HG02981 (cell line): ENCODE results near the gene IFI27L1.

Source experiments
- ATAC-seq: cut with Tn5 transposase; IDR thresholded peaks from one replicate; pipeline ENCODE4 v1.9.1; 2021; ENCODE audit warnings: mild to moderate bottlenecking, moderate library complexity; ENCODE audit not compliant: unreplicated experiment

Gene IFI27L1

GRCh38 chr14:94113490-94113889 lies 32.4 kb downstream of the IFI27L1 start:
- ATAC-seq = no peak

GRCh38 chr14:94113908-94114588 lies 32.9 kb downstream of the IFI27L1 start:
- ATAC-seq = no peak

- ATAC-seq = no peak
Measured at GRCh38 chr14:94114589-94115057, 33.5 kb downstream of the IFI27L1 start.

GRCh38 chr14:94115058-94115591 lies 34.0 kb downstream of the IFI27L1 start:
- no peak for ATAC-seq

GRCh38 chr14:94115631-94116030 lies 34.5 kb downstream of the IFI27L1 start:
- ATAC-seq = no peak

- no peak for ATAC-seq
Measured at GRCh38 chr14:94116701-94117100, 35.6 kb downstream of the IFI27L1 start.

- ATAC-seq = no peak
Measured at GRCh38 chr14:94117856-94118255, 36.7 kb downstream of the IFI27L1 start.

GRCh38 chr14:94119071-94119470 lies 38.0 kb downstream of the IFI27L1 start:
- ATAC-seq = no peak

GRCh38 chr14:94120667-94121340 lies 39.7 kb downstream of the IFI27L1 start:
- ATAC-seq = no peak

- ATAC-seq = no peak
Measured at GRCh38 chr14:94121485-94121884, 40.4 kb downstream of the IFI27L1 start.

- ATAC-seq = no peak
Measured at GRCh38 chr14:94122438-94122837, 41.3 kb downstream of the IFI27L1 start.

- no peak for ATAC-seq
Measured at GRCh38 chr14:94123296-94123695, 42.2 kb downstream of the IFI27L1 start.

- ATAC-seq = no peak
Measured at GRCh38 chr14:94123868-94124267, 42.8 kb downstream of the IFI27L1 start.

- no peak for ATAC-seq
Measured at GRCh38 chr14:94124582-94125377, 43.7 kb downstream of the IFI27L1 start.

GRCh38 chr14:94125659-94126418 lies 44.7 kb downstream of the IFI27L1 start:
- no peak for ATAC-seq

GRCh38 chr14:94126419-94126677 lies 45.2 kb downstream of the IFI27L1 start:
- no peak for ATAC-seq

GRCh38 chr14:94126800-94127199 lies 45.7 kb downstream of the IFI27L1 start:
- no peak for ATAC-seq

- no peak for ATAC-seq
Measured at GRCh38 chr14:94127330-94127729, 46.2 kb downstream of the IFI27L1 start.

GRCh38 chr14:94128216-94128839 lies 47.2 kb downstream of the IFI27L1 start:
- no peak for ATAC-seq

GRCh38 chr14:94129111-94129757 lies 48.1 kb downstream of the IFI27L1 start, which contains the start of gene IFI27L2:
Gene IFI27L2, minus strand, starts transcription at chr14:94129604. Its CDS starts 40 bp downstream, at chr14:94129564.
- ATAC-seq = peak; percentile 96
